MM.1S (cell line): ENCODE results near the gene LATS2.

Experiments used
- DNase-seq: peaks from one replicate; pipeline ENCODE4 v3.0.0-alpha.2; 2015
- H2AFZ ChIP-seq: fragments of 300-600 bp; sonication (generic); 2 replicates; pipeline ENCODE4 v1.6.0; 2016; ENCODE audit warnings: antibody characterized with exemption, low read length
- H3F3A ChIP-seq: fragments of 300-600 bp; sonication (generic); 2 replicates; pipeline ENCODE4 v1.6.1; 2016; ENCODE audit warnings: mild to moderate bottlenecking, antibody characterized with exemption, low read length, moderate library complexity, mixed read lengths; ENCODE audit not compliant: insufficient read depth
- H3K27ac ChIP-seq: fragments of 300-600 bp; sonication (generic); 2 replicates; pipeline ENCODE4 v1.5.1; 2016; ENCODE audit warnings: mild to moderate bottlenecking, low read length
- H3K27me3 ChIP-seq: fragments of 300-600 bp; sonication (generic); replicated peaks from 2 replicates; pipeline ENCODE4 v1.6.0; 2016; ENCODE audit warnings: low read length; ENCODE audit not compliant: insufficient read depth
- H3K36me3 ChIP-seq: fragments of 300-600 bp; sonication (generic); replicated peaks from 2 replicates; pipeline ENCODE4 v1.6.1; 2016; ENCODE audit warnings: mild to moderate bottlenecking, low read length, mixed read lengths; ENCODE audit not compliant: insufficient read depth
- H3K4me1 ChIP-seq: fragments of 300-600 bp; sonication (generic); 2 replicates; pipeline ENCODE4 v1.6.1; 2016; ENCODE audit warnings: low read length, mixed read lengths
- H3K4me2 ChIP-seq: fragments of 300-600 bp; sonication (generic); 2 replicates; pipeline ENCODE4 v1.6.0; 2016; ENCODE audit warnings: low read depth, low read length
- H3K4me3 ChIP-seq: fragments of 300-600 bp; sonication (generic); 2 replicates; pipeline ENCODE4 v1.5.1; 2016; ENCODE audit warnings: low read length, mixed read lengths
- H3K79me2 ChIP-seq: fragments of 300-600 bp; sonication (generic); 2 replicates; pipeline ENCODE4 v1.6.1; 2016; ENCODE audit warnings: mixed run types, low read length, mixed read lengths
- H3K9ac ChIP-seq: fragments of 300-600 bp; sonication (generic); 2 replicates; pipeline ENCODE4 v1.6.1; 2016; ENCODE audit warnings: low read length, mixed read lengths
- H3K9me2 ChIP-seq: fragments of 300-600 bp; sonication (generic); replicated peaks from 2 replicates; pipeline ENCODE4 v1.6.1; 2016; ENCODE audit warnings: mild to moderate bottlenecking, low read length, mixed read lengths; ENCODE audit not compliant: insufficient read depth
- H3K9me3 ChIP-seq: fragments of 300-600 bp; sonication (generic); replicated peaks from 2 replicates; pipeline ENCODE4 v1.6.1; 2016; ENCODE audit warnings: mild to moderate bottlenecking, low read length, mixed read lengths; ENCODE audit not compliant: insufficient read depth
- H4K20me1 ChIP-seq: fragments of 300-600 bp; sonication (generic); 2 replicates; pipeline ENCODE4 v1.6.1; 2016; ENCODE audit warnings: mild to moderate bottlenecking, low read length, moderate library complexity, mixed read lengths; ENCODE audit not compliant: insufficient read depth
- EZH2 ChIP-seq: fragments of 300-600 bp; sonication (generic); optimal IDR thresholded peaks from 2 replicates; pipeline ENCODE3; 2017; ENCODE audit warnings: low read depth, mild to moderate bottlenecking, antibody characterized with exemption, low read length, mixed read lengths
- EZH2phosphoT487 ChIP-seq: fragments of 300-600 bp; sonication (generic); IDR thresholded peaks from 2 replicates; pipeline ENCODE4 v1.6.1; 2018; ENCODE audit warnings: antibody characterized with exemption, low read length
- TF ChIP-seq, protein P1 (sequence below): fragments of 300-600 bp; sonication (generic); IDR thresholded peaks from 2 replicates; pipeline ENCODE4 v1.5.1; 2016; ENCODE audit warnings: antibody characterized with exemption, low read length, mixed read lengths

LATS2 gene

DNA sequence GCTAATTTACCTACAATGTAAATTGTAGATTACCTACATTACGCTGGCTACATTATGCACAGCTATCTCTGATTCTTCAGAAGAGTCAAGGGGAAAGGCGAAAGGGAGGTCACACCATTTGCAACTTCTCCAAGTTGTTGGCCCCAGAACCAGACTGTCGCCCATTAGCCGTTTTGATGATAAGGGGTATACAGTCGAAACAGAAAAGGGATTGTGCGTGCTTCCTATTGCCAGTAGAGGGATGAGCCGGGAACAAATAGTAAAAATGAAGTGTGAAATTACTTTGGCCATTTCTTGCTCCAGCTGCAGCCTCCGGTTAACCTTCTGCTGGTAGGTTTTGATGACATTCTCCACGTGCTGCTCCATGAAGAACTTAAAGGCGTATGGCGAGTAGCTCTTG, 73.8 kb downstream of the LATS2 start:
- Histone ChIP-seq H3K9ac (no peak overlapping the region), H3K4me3 (no peak overlapping the region), H3K4me1 (no peaks in the 10 kb centered on the region), H3K36me3 (no peaks in the 10 kb centered on the region), H3K9me2 (no peaks in the 10 kb centered on the region), H3K27me3 (no peaks in the 10 kb centered on the region), H3K27ac (no peak overlapping the region), H3K9me3 (no peaks in the 10 kb centered on the region), H3F3A (no peaks in the 10 kb centered on the region), H3K79me2 (no peaks in the 10 kb centered on the region), H2AFZ (no peak overlapping the region), H3K4me2 (no peak overlapping the region), H4K20me1 (no peaks in the 10 kb centered on the region)
- no peak for DNase-seq
- TF ChIP-seq EZH2phosphoT487 (no peak), EZH2 (no peak)
- TF ChIP-seq, protein P1, sequence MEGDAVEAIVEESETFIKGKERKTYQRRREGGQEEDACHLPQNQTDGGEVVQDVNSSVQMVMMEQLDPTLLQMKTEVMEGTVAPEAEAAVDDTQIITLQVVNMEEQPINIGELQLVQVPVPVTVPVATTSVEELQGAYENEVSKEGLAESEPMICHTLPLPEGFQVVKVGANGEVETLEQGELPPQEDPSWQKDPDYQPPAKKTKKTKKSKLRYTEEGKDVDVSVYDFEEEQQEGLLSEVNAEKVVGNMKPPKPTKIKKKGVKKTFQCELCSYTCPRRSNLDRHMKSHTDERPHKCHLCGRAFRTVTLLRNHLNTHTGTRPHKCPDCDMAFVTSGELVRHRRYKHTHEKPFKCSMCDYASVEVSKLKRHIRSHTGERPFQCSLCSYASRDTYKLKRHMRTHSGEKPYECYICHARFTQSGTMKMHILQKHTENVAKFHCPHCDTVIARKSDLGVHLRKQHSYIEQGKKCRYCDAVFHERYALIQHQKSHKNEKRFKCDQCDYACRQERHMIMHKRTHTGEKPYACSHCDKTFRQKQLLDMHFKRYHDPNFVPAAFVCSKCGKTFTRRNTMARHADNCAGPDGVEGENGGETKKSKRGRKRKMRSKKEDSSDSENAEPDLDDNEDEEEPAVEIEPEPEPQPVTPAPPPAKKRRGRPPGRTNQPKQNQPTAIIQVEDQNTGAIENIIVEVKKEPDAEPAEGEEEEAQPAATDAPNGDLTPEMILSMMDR: no peak

DNA sequence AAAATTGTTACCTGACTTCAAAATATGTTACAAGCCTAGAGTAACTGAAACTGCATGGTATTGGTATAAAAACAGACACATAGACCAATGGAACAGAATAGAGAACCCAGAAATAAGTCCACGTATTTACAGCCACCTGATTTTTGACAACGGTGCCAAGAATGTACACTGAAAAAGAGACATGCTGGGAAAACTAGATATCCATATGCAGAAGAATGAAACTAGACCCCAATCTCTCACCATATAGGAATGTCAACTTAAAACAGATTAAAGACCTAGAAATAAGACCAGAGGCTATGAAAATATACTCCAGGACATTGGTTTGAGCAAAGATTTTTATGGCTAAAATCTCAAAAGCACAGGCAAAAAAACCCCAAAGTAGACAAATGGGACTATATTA, 76.5 kb downstream of the LATS2 start:
- H3K27ac ChIP-seq: no peak overlapping the region
- H2AFZ ChIP-seq: no peak overlapping the region
- H3K9me3 ChIP-seq: no peaks in the 10 kb centered on the region
- no peaks in the 10 kb centered on the region for H4K20me1 ChIP-seq
- no peak overlapping the region for H3K4me3 ChIP-seq
- no peaks in the 10 kb centered on the region for H3K4me1 ChIP-seq
- no peaks in the 10 kb centered on the region for H3K36me3 ChIP-seq
- DNase-seq: no peak
- TF ChIP-seq, protein P1: no peak
- TF ChIP-seq EZH2: no peak
- no peak for TF ChIP-seq EZH2phosphoT487
- H3K4me2 ChIP-seq: no peak overlapping the region
- no peaks in the 10 kb centered on the region for H3K27me3 ChIP-seq
- H3F3A ChIP-seq: no peaks in the 10 kb centered on the region
- H3K9me2 ChIP-seq: no peaks in the 10 kb centered on the region
- H3K9ac ChIP-seq: no peak overlapping the region
- H3K79me2 ChIP-seq: no peaks in the 10 kb centered on the region

DNA sequence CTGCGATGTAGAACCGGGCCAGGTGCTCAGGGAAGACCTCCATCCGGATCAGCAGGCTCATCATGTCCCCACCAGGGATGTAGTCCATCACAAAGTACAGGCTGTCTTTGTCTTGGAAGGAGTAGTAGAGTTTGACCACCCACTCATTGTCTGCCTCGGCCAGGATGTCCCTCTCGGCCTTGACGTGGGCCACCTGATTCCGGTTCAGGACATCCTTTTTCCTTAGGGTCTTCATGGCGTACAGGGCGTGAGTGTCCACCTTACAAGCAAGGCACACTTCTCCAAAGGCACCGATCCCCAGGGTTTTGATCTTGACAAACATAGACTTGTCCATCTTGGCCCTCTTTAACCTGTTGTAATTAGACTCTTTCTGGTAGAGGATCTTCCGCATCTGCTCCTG, 78.0 kb downstream of the LATS2 start:
- Histone ChIP-seq H3K9ac (no peak overlapping the region), H3K36me3 (no peaks in the 10 kb centered on the region), H2AFZ (no peak overlapping the region)

More for the DNA sequence above, 78.0 kb downstream of the LATS2 start:
- no peaks in the 10 kb centered on the region for H3K4me1 ChIP-seq
- no peaks in the 10 kb centered on the region for H3K9me3 ChIP-seq
- TF ChIP-seq EZH2phosphoT487 (no peak), EZH2 (no peak)
- TF ChIP-seq, protein P1: no peak
- no peaks in the 10 kb centered on the region for H4K20me1 ChIP-seq
- no peaks in the 10 kb centered on the region for H3F3A ChIP-seq
- no peaks in the 10 kb centered on the region for H3K9me2 ChIP-seq
- H3K4me2 ChIP-seq: no peak overlapping the region
- no peaks in the 10 kb centered on the region for H3K27me3 ChIP-seq
- no peak overlapping the region for H3K4me3 ChIP-seq
- no peak overlapping the region for H3K27ac ChIP-seq
- DNase-seq: no peak
- H3K79me2 ChIP-seq: no peaks in the 10 kb centered on the region
